PC-9 (cell line): ENCODE results near the gene TRIO.

ENCODE experiments used
- EZH2 ChIP-seq: fragments of 200-600 bp; sonication (generic); IDR thresholded peaks from 2 replicates; pipeline ENCODE4 v1.8.0; 2017; ENCODE audit warnings: antibody characterized with exemption, low read depth
- TF ChIP-seq, protein P1 (sequence below): fragments of 200-600 bp; sonication (generic); conservative IDR thresholded peaks from 2 replicates; pipeline ENCODE4 v1.6.1; 2017; ENCODE audit warnings: mixed run types, antibody characterized with exemption, mild to moderate bottlenecking, moderate library complexity

DNA sequence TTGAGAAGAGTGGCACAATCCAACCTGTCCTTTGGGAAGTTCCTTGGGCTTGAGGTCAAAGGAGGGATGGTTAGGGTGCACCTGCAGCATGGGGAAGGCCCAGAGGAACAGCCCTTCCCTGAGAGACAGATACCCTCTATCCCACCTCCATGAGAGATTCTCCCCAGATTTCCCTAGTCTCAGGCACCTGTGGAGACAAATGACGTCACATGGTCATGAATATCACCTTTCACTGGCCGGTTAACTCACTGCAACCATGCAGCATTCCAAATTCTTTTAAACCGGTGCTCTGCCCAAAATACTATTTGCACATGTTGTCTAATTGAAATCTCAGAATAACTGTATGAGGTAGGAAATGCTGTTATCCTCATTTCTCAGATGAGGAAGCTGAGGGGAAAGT, 15.6 kb upstream of the TRIO start:
- TF ChIP-seq EZH2, result no peak
- TF ChIP-seq, protein P1, sequence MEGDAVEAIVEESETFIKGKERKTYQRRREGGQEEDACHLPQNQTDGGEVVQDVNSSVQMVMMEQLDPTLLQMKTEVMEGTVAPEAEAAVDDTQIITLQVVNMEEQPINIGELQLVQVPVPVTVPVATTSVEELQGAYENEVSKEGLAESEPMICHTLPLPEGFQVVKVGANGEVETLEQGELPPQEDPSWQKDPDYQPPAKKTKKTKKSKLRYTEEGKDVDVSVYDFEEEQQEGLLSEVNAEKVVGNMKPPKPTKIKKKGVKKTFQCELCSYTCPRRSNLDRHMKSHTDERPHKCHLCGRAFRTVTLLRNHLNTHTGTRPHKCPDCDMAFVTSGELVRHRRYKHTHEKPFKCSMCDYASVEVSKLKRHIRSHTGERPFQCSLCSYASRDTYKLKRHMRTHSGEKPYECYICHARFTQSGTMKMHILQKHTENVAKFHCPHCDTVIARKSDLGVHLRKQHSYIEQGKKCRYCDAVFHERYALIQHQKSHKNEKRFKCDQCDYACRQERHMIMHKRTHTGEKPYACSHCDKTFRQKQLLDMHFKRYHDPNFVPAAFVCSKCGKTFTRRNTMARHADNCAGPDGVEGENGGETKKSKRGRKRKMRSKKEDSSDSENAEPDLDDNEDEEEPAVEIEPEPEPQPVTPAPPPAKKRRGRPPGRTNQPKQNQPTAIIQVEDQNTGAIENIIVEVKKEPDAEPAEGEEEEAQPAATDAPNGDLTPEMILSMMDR, result no peak
